ENCODE measurements around the gene SEMA3D. TPM values are rescaled to one million over a fixed set of nuclear protein-coding genes. Genes with fewer than 3 reads are reported as not detected.

Gene SEMA3D
- total RNA-seq, 1 experiment from 2014 or later: 1.4 TPM

DNA sequence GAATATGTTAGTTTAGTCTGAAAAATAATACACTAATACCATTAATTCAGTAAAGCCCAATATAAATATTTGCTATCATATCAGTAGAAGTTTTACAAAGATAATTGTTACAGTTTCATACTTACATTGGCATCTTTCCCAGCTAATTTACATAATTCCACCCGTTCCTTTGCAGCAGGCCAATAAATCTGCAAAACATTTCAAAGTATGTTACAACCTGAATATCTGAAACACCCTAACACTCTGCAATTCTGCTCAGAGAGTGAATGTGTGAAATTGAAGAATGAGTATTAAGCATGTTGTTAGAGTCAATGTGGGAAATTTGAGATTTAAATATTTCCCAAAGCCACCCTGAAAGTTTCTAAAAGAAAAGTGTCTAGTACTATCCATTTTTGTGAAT, 105.5 kb downstream of the SEMA3D start:
- H3K4me3 ChIP-seq (replicated peaks in 1 of 2; ENCODE audit: low read depth in 1 of 2, low read length in 2 of 2): no peak overlapping the region
- no peak for TF ChIP-seq ZFX (IDR thresholded peaks at IDR 0.05)
- TF ChIP-seq, protein P1, sequence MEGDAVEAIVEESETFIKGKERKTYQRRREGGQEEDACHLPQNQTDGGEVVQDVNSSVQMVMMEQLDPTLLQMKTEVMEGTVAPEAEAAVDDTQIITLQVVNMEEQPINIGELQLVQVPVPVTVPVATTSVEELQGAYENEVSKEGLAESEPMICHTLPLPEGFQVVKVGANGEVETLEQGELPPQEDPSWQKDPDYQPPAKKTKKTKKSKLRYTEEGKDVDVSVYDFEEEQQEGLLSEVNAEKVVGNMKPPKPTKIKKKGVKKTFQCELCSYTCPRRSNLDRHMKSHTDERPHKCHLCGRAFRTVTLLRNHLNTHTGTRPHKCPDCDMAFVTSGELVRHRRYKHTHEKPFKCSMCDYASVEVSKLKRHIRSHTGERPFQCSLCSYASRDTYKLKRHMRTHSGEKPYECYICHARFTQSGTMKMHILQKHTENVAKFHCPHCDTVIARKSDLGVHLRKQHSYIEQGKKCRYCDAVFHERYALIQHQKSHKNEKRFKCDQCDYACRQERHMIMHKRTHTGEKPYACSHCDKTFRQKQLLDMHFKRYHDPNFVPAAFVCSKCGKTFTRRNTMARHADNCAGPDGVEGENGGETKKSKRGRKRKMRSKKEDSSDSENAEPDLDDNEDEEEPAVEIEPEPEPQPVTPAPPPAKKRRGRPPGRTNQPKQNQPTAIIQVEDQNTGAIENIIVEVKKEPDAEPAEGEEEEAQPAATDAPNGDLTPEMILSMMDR (IDR thresholded peaks at IDR 0.05 in 2 of 3, conservative IDR thresholded peaks at IDR 0.05 in 1 of 3; ENCODE audit: borderline replicate concordance in 1 of 3, insufficient read depth in 1 of 3, low read depth in 2 of 3, low read length in 2 of 3): no peak
- TF ChIP-seq YY1 (IDR thresholded peaks at IDR 0.05; ENCODE audit: extremely low read depth, insufficient replicate concordance, low read depth, low read length): no peak
- RAD21 ChIA-PET (ENCODE audit: low non-redundant PET in 1 of 2, low total read pairs in 2 of 2, uncharacterized antibody in 2 of 2, unreplicated experiment in 2 of 2): no interaction called here
- no peaks in the 10 kb centered on the region for H3K79me2 ChIP-seq (ENCODE audit: insufficient read depth, low read length)
- no peak for DNase-seq (ENCODE audit: low read depth, low spot score)
- CTCF ChIA-PET: no interaction called here
- no peak overlapping the region for H3K9ac ChIP-seq (ENCODE audit: low read length)
- POLR2A ChIA-PET: no interaction called here
- intact Hi-C loops (cut with micrococcal nuclease): no loop called here
- no peaks in the 10 kb centered on the region for H3K27me3 ChIP-seq (ENCODE audit: insufficient read depth, low read length)
- no peak overlapping the region for H2AFZ ChIP-seq (ENCODE audit: low read depth, low read length, poor library complexity, severe bottlenecking)
- no peaks in the 10 kb centered on the region for H3K9me2 ChIP-seq (ENCODE audit: insufficient read depth)
- no peaks in the 10 kb centered on the region for H3K36me3 ChIP-seq (ENCODE audit: control insufficient read depth in 1 of 2, insufficient read depth in 2 of 2, low read length in 2 of 2)
- H3K9me3 ChIP-seq (ENCODE audit: control insufficient read depth in 1 of 2, insufficient read depth in 1 of 2, low read depth in 1 of 2, low read length in 2 of 2): no peaks in the 10 kb centered on the region
- H4K20me1 ChIP-seq (ENCODE audit: insufficient read depth): no peaks in the 10 kb centered on the region
- H3K4me1 ChIP-seq (ENCODE audit: control insufficient read depth in 1 of 2, insufficient read depth in 2 of 2, low read length in 2 of 2): no peaks in the 10 kb centered on the region
- H3K27ac ChIP-seq (ENCODE audit: low read depth, low read length): no peak overlapping the region
- no peak overlapping the region for H3K4me2 ChIP-seq (ENCODE audit: low read length)
- BruUV-seq (replicated peaks): no TSS peak
- ATAC-seq: no peak

DNA sequence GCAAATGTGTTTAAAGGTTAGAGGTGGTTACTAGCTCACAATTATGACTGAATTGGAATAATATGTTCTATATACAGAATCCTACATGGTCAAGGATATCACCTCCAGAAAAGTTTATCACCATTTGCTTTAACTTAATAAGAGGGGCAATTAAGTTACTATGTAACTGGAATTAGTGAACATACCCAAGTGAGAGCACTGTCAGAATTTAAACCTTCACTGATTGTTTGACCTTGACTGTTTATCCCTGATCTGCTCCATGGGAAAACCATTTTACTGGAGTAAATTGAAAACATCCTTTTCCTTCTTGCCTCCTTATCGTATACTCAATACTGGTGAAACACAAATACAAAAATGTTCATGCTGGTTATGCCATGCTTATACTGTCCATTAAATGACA, 107.4 kb downstream of the SEMA3D start:
- no peak overlapping the region for H3K4me3 ChIP-seq (replicated peaks in 1 of 2; ENCODE audit: low read depth in 1 of 2, low read length in 2 of 2)
- H3K79me2 ChIP-seq (ENCODE audit: insufficient read depth, low read length): no peaks in the 10 kb centered on the region
- H3K9me3 ChIP-seq (ENCODE audit: control insufficient read depth in 1 of 2, insufficient read depth in 1 of 2, low read depth in 1 of 2, low read length in 2 of 2): no peaks in the 10 kb centered on the region
- POLR2A ChIA-PET: no interaction called here
- intact Hi-C loops (cut with micrococcal nuclease): no loop called here
- H2AFZ ChIP-seq (ENCODE audit: low read depth, low read length, poor library complexity, severe bottlenecking): no peak overlapping the region
- no peaks in the 10 kb centered on the region for H3K27me3 ChIP-seq (ENCODE audit: insufficient read depth, low read length)
- no peaks in the 10 kb centered on the region for H3K36me3 ChIP-seq (ENCODE audit: control insufficient read depth in 1 of 2, insufficient read depth in 2 of 2, low read length in 2 of 2)
- H4K20me1 ChIP-seq (ENCODE audit: insufficient read depth): no peaks in the 10 kb centered on the region
- RAD21 ChIA-PET (ENCODE audit: low non-redundant PET in 1 of 2, low total read pairs in 2 of 2, uncharacterized antibody in 2 of 2, unreplicated experiment in 2 of 2): no interaction called here
- TF ChIP-seq FOSL1 (IDR thresholded peaks at IDR 0.05; ENCODE audit: low read depth) (no peak), ATF3 (IDR thresholded peaks at IDR 0.05) (no peak), EGR1 (IDR thresholded peaks at IDR 0.05; ENCODE audit: low read depth) (no peak), TCF7L2 (IDR thresholded peaks at IDR 0.05; ENCODE audit: borderline replicate concordance, extremely low read depth, insufficient read depth, insufficient read length) (no peak), MAX (IDR thresholded peaks at IDR 0.05) (no peak), ZFX (IDR thresholded peaks at IDR 0.05) (no peak)
- no peak overlapping the region for H3K27ac ChIP-seq (ENCODE audit: low read depth, low read length)
- H3K9me2 ChIP-seq (ENCODE audit: insufficient read depth): no peaks in the 10 kb centered on the region
- DNase-seq (ENCODE audit: low read depth, low spot score) (no peak), ATAC-seq (no peak)
- CTCF ChIA-PET: interaction anchor here (1.1 kb wide), 1 partner anchor 751 kb away, joined by 3 read pairs; no protein-coding TSS in a partner anchor
- H3K4me1 ChIP-seq (ENCODE audit: control insufficient read depth in 1 of 2, insufficient read depth in 2 of 2, low read length in 2 of 2): no peaks in the 10 kb centered on the region
- no peak overlapping the region for H3K9ac ChIP-seq (ENCODE audit: low read length)
- BruUV-seq (replicated peaks): no TSS peak
- H3K4me2 ChIP-seq (ENCODE audit: low read length): no peak overlapping the region
